ACC112 (cell line): ENCODE data around the gene ASB6.

Source experiments
- H2AFZ ChIP-seq: fragments of 200-600 bp; sonication (generic); one replicate; pipeline ENCODE4 v1.6.0; 2017; ENCODE audit warnings: antibody characterized with exemption, low read length; ENCODE audit not compliant: unreplicated experiment
- H3K27ac ChIP-seq: fragments of 200-600 bp; sonication (generic); 2 replicates; pipeline ENCODE4 v1.5.1; 2014; ENCODE audit warnings: low read depth, mild to moderate bottlenecking, antibody characterized with exemption, low read length, moderate library complexity
- H3K27me3 ChIP-seq: fragments of 200-600 bp; sonication (generic); 2 replicates; pipeline ENCODE4 v1.6.1; 2014; ENCODE audit warnings: mild to moderate bottlenecking, antibody characterized with exemption, low read length, moderate library complexity, mixed read lengths; ENCODE audit not compliant: insufficient read depth
- H3K36me3 ChIP-seq: fragments of 200-600 bp; sonication (generic); 2 replicates; pipeline ENCODE4 v1.6.1; 2016; ENCODE audit warnings: mild to moderate bottlenecking, antibody characterized with exemption, low read length, moderate library complexity, mixed read lengths; ENCODE audit not compliant: insufficient read depth
- H3K4me1 ChIP-seq: fragments of 200-600 bp; sonication (generic); one replicate; pipeline ENCODE4 v1.6.1; 2016; ENCODE audit warnings: low read length, mixed read lengths; ENCODE audit not compliant: insufficient read depth, unreplicated experiment, control insufficient read depth
- H3K4me3 ChIP-seq: fragments of 200-600 bp; sonication (generic); 2 replicates; pipeline ENCODE4 v1.5.1; 2014; ENCODE audit warnings: mild to moderate bottlenecking, low read depth, low read length
- H3K79me2 ChIP-seq: fragments of 200-600 bp; sonication (generic); one replicate; pipeline ENCODE4 v1.6.0; 2016; ENCODE audit warnings: low read length; ENCODE audit not compliant: control insufficient read depth, unreplicated experiment, insufficient read depth

The ASB6 gene

DNA sequence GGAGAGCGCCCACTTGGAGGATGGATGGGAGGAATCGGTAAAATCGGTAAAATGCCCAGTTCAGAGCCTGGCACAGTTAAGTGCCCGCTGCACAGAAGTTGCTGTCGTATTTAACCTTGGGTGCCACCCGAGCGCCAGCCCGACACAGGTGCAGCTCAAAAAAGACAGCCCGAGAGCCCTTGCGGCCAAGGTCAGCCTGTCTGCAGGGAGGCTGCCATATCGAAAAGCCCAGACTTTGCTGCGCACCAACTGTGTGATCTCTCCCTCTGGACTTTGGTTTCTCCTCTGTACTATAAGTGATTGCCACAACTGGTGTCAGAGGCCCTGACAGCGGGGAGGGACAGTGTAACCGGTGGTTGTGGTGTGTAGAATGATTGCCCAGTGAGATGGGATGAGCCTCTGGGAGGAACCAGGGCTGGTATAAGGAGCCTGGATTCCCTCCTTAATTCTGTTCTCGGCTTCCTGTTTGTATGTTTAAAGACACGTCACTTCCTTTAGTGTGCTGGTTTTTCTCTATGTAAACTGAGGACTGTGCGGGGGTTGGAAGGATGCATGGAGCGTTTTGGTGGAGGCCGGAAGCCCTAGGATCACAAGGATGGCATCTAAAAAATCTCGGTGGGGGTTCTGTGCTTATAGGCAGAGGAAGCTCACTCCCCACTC, 15.2 kb downstream of the ASB6 start:
- Histone ChIP-seq H2AFZ (no peak overlapping the region), H3K27me3 (no peaks in the 10 kb centered on the region), H3K4me1 (peaks cover 42% of the 10 kb centered on the region), H3K79me2 (peaks cover 57% of the 10 kb centered on the region), H3K27ac (peak overlapping the region; percentile 79), H3K4me3 (peak overlapping the region; percentile 86), H3K36me3 (no peaks in the 10 kb centered on the region)

DNA sequence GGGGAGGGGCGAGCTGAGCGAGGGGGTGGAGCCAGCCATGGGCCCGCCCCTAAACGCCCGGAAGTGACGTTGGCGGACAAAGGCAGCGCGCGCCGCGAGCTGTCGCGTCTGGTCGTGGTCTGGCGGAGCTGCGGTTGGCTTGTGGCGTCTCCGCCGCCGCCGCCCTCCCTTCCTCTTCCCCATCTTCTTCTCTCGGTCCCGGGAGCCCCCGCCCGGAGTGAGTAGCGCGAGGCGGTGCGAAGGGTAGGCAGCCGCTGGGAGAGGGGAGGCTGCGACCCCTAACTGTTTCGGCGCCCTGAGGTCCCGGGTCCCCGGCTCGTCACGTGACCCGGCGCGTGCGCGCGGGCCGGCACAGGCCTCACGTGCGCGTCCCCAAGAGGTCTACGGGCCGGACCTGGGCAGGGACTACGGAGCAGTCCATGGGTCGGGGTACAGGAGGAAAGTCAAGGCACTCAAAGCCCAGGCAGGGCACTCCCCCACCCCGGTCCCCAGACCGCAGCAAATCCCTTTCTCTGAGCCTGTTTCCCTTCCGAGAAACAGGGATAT, 15.8 kb downstream of the ASB6 start, which contains the start of gene NTMT1:
TSS of gene NTMT1 (plus strand) at position 85 of the 546 bp plus-strand sequence. CDS start 6,541 bp downstream, outside the sequence.
- H3K36me3 ChIP-seq, result no peaks in the 10 kb centered on the region
- H3K27me3 ChIP-seq, result no peaks in the 10 kb centered on the region
- peak within 1 kb of the TSS; percentile 64 for H2AFZ ChIP-seq
- H3K27ac ChIP-seq, result peak within 1 kb of the TSS; percentile 79
- peaks cover 36% of the 10 kb centered on the region for H3K4me1 ChIP-seq
- H3K4me3 ChIP-seq, result peak within 1 kb of the TSS; percentile 86
- peaks cover 51% of the 10 kb centered on the region for H3K79me2 ChIP-seq

DNA sequence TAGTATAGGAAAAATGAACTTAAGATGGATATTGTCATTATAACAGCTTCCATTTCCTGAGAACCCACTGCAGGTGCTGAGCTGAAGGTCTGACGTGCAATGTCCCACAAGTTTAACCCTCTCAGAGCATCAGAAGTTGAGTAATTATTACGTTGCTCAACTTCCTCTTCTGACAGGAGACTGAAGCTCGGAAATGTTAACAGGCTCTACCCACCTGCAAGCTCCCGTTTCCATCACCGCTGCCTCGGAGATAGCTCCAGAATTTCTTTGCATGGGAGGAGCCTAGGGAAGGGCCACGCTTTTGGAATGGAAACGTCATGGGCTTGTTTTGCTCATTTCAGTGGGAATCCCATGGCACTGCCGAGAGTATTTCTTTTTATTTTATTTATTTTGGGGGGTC, 17.0 kb downstream of the ASB6 start:
- H3K79me2 ChIP-seq, result peaks cover 39% of the 10 kb centered on the region
- H2AFZ ChIP-seq, result no peak overlapping the region
- no peaks in the 10 kb centered on the region for H3K36me3 ChIP-seq
- no peak overlapping the region for H3K27ac ChIP-seq
- no peaks in the 10 kb centered on the region for H3K27me3 ChIP-seq
- no peak overlapping the region for H3K4me3 ChIP-seq
- peaks cover 27% of the 10 kb centered on the region for H3K4me1 ChIP-seq

DNA sequence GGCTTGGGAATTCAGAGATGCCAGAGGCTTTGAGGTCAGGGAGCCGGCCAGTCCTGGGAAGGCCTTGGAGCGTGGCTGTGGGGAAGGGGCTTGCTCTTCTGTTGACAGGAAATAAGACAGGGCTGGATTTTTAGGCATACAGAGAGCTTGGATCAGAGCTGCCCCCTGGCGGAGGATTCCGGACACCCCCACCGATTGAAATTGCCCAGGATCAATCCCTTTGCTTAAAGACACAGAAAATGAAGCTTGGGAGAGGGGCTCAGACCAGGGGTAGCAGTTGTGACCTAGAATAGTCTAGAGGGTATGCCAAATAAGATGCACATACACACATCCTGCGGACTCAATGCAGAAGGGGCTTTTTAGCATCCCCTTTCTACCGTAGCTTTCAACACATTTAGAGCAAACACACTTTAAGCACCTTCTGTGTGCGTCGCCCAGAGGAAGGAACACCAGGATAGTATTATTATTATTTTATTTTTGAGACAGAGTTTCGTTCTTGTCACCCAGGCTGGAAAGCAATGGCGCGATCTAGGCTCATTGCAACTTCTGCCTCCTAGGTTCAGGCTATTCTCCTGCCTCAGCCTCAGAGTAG, 17.7 kb downstream of the ASB6 start:
- peaks cover 27% of the 10 kb centered on the region for H3K4me1 ChIP-seq
- peak overlapping the region; percentile 52; the same call in 1 of the 2 replicates for H3K27ac ChIP-seq
- H2AFZ ChIP-seq, result no peak overlapping the region
- H3K36me3 ChIP-seq, result no peaks in the 10 kb centered on the region
- H3K4me3 ChIP-seq, result no peak overlapping the region
- H3K27me3 ChIP-seq, result no peaks in the 10 kb centered on the region
- peaks cover 33% of the 10 kb centered on the region for H3K79me2 ChIP-seq

DNA sequence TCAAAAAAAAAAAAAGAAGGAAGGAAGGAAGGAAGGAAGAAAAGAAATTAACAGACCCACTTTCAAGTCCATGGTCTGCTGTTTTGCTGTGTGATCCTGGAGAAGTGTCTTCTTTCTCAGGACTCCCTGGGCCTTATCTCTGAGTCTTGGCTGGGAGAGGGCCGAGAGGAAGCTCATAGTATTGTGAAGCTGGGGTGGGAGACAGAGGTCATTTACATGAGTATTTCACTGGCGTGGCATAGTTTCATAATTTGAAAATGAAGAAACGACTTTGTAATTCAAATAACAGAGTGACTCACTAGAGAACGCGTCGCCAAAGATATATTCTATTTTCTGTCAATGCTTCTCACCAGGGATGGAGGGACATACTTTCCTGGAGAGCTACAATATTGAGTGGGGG, 18.6 kb downstream of the ASB6 start:
- Histone ChIP-seq H3K27me3 (no peaks in the 10 kb centered on the region), H3K36me3 (no peaks in the 10 kb centered on the region), H3K4me1 (peaks cover 18% of the 10 kb centered on the region), H2AFZ (no peak overlapping the region), H3K27ac (peak overlapping the region; percentile 52), H3K4me3 (no peak overlapping the region), H3K79me2 (peaks cover 23% of the 10 kb centered on the region)

DNA sequence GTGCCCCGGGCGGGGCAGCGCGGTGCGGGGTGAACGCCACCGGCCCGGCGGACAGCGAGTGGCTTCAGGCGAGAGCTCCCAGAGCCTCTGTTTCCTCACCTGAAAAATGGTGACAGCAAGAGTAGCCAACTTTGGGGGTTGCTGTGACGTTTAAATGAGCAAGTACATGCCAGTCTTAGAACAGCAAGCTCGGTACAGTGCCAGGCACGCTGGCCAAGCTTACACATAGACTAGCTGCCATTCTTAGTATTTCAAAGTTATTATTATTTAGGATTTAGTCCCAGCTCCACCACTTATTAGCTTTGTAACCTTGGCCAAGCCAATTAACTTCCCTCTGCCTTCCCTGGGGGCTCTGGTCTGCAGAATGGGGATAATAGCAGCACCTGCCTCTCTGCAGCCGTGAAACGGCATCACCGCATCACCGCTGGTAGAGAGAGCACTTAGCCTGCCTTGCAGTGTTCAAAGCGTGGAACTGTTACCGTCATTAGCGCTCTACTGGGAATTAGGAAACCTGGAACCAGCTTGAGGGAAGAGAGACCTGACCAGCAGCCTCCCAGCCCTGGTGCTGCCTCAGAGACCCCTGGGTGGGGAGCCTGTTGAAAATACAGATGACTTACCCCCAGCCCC, 21.2 kb downstream of the ASB6 start, which contains the start of gene C9orf50:
TSS of gene C9orf50 (minus strand) at position 433 of the 627 bp plus-strand sequence. CDS start 527 bp downstream, outside the sequence.
- peak within 1 kb of the TSS; percentile 77 for H3K4me3 ChIP-seq
- no peaks in the 10 kb centered on the region for H3K36me3 ChIP-seq
- H3K79me2 ChIP-seq, result no peaks in the 10 kb centered on the region
- H3K4me1 ChIP-seq, result peaks cover 10% of the 10 kb centered on the region
- peak within 1 kb of the TSS; percentile 61 for H2AFZ ChIP-seq
- no peak within 1 kb of the TSS for H3K27ac ChIP-seq
- no peaks in the 10 kb centered on the region for H3K27me3 ChIP-seq

DNA sequence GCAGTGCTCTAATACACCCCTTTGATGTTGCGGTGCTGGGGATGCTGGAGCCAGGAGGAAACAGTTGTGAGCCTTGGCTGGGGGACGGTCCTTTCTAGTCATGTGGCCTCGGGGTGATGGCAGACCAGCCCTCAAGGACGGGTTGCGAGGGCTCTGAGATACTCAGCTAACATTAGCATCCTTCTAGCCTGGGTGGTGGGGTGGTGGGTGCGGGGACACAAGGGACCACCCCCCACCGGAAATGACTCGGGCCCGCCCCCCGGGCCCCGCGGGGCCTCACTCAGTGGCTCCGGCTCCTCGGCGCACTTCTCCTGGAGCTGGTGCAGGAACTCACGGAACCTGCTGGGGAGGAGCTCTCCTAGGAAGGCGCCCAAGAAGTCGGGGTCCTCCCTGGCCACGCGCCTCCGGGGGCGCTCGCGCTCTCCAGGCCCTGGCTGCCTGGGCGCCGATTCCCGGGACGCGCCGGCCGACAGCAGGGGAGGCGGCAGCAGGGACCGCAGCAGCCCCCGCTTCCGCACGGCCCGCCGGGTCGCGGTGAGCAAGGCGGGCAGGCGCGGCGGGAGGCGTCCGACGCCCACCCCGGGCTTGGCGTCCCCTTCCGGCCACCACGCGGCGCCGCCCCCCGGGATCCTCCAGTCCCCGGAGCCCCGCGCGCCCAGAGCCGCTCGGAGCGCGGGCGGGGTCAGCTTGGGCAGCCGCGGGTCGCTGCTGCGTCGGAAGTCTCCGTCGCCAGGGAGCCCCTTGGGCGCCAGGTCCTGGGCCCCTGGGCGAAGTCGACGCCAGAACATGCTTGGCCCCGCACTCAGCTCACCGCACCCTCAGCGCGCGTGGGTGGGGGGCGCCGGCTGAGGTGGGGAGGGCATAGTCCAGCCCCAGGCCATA, 21.9 kb downstream of the ASB6 start:
- Histone ChIP-seq H3K27ac (no peak overlapping the region), H3K4me3 (peak overlapping the region; percentile 77), H3K36me3 (no peaks in the 10 kb centered on the region), H3K27me3 (no peaks in the 10 kb centered on the region), H3K4me1 (peaks cover 10% of the 10 kb centered on the region), H2AFZ (peak overlapping the region; percentile 61), H3K79me2 (no peaks in the 10 kb centered on the region)

DNA sequence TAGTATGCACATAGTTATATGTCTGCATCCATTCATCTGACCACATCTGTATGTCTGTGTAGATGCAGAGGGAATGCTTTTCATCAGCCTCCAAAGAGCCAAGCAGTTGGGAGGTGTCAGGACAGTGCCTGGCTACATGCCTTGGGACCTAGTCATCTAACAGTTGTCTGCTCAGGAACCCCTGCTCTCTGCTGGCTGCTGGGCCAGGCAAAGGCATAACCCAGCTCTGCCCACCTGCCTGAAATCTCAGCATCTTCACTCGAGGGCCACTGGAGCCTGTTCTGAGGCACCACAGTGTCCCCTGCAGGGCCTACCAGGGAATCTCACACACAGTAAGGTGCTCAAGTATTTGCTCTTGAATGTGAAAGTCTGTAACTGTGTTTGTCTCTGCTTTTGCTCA, 24.8 kb downstream of the ASB6 start:
- Histone ChIP-seq H3K4me3 (no peak overlapping the region), H2AFZ (no peak overlapping the region), H3K27me3 (no peaks in the 10 kb centered on the region), H3K79me2 (no peaks in the 10 kb centered on the region), H3K4me1 (peaks cover 5% of the 10 kb centered on the region), H3K27ac (no peak overlapping the region), H3K36me3 (no peaks in the 10 kb centered on the region)

DNA sequence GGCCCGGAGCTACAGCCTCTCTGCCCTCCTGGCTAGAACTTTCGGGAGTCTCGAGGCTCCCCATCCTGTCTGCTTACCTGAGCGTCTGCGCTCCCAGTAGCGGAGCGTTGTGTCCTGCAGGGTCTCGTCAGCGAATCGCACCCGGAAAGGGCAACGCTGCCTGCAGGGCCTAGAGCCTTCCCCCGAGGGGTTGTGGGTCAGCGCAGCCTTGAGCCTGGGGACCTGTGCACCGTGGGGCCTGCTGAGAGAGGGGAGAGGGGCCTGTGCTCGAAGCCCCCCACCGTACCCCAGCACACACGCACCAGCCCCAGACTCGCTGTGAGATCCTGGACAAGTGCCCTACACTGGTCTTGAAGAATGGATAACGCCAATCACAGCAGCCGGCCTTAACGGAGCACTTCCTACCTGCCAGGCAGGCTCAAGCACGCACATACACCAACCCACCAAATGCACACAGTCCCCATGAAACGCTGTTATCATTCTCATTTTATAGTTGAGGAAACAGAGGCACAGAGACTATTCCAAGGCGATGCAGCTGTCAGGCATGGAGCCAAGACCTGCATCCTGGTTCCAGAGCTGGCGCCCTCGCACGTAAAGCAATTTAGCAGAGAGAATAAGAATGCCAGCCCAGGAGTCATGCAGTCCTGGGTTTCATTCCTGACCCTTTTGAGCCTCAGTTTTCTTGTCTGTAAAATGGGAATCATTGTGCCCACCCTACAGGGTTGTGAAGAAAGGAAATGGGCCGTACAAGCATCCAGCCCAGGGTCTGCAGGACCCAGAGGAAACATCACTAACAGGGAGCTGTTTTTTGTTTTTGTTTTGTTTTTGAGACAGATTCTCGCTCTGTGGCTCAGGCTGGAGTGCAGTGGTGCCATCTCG, 26.3 kb downstream of the ASB6 start:
- Histone ChIP-seq H3K27me3 (no peaks in the 10 kb centered on the region), H3K4me1 (peaks cover 5% of the 10 kb centered on the region), H3K27ac (no peak overlapping the region), H3K4me3 (no peak overlapping the region), H2AFZ (no peak overlapping the region), H3K79me2 (no peaks in the 10 kb centered on the region), H3K36me3 (no peaks in the 10 kb centered on the region)
